Stimulated activated CD4-positive, alpha-beta T cell treated with anti-CD3 and anti-CD28 coated beads, TNF-alpha, amount 100 ng/mL, for 24 hours (primary cell): Measurements from ENCODE around the gene SMIM31.

ENCODE experiments used
- DNase-seq, 3 experiments: peaks; one replicate each; pipeline ENCODE4 v3.0.0-alpha.2; 2020; ENCODE audit warnings: low read depth in 3 of 3

Gene SMIM31

GRCh38 chr4:164783976-164784375 lies 30.0 kb downstream of the SMIM31 start:
- DNase-seq, result no peak

- DNase-seq, result no peak
These were observed 35.1 kb downstream of the SMIM31 start for GRCh38 chr4:164789047-164789446.

- DNase-seq, result no peak
These were observed 36.3 kb downstream of the SMIM31 start for GRCh38 chr4:164790249-164790648.

- no peak for DNase-seq
These were observed 45.5 kb downstream of the SMIM31 start for GRCh38 chr4:164799410-164799809.

GRCh38 chr4:164800786-164801185 lies 46.9 kb downstream of the SMIM31 start:
- no peak for DNase-seq

GRCh38 chr4:164802301-164802901 lies 48.5 kb downstream of the SMIM31 start:
- DNase-seq, result no peak

- no peak for DNase-seq
These were observed 49.8 kb downstream of the SMIM31 start for GRCh38 chr4:164803702-164804101.

GRCh38 chr4:164807611-164808010 lies 53.7 kb downstream of the SMIM31 start:
- DNase-seq, result no peak

GRCh38 chr4:164813554-164813953 lies 59.6 kb downstream of the SMIM31 start:
- no peak for DNase-seq

GRCh38 chr4:164815711-164816110 lies 61.8 kb downstream of the SMIM31 start:
- no peak for DNase-seq

GRCh38 chr4:164819366-164819765 lies 65.4 kb downstream of the SMIM31 start:
- DNase-seq, result no peak

- no peak for DNase-seq
These were observed 67.8 kb downstream of the SMIM31 start for GRCh38 chr4:164821711-164822110.

- DNase-seq, result no peak
These were observed 70.7 kb downstream of the SMIM31 start for GRCh38 chr4:164824581-164824980.

GRCh38 chr4:164828955-164829354 lies 75.0 kb downstream of the SMIM31 start:
- no peak for DNase-seq

GRCh38 chr4:164846566-164846965 lies 92.6 kb downstream of the SMIM31 start:
- no peak for DNase-seq

- DNase-seq, result no peak
These were observed 93.1 kb downstream of the SMIM31 start for GRCh38 chr4:164847016-164847415.

GRCh38 chr4:164847967-164848649 lies 94.2 kb downstream of the SMIM31 start:
- DNase-seq, result no peak
